GM19463 (cell line): Measurements from ENCODE around the gene SEMA3C.

Experiments
- ATAC-seq: cut with Tn5 transposase; IDR thresholded peaks from one replicate; pipeline ENCODE4 v1.9.1; 2021; ENCODE audit warnings: mild to moderate bottlenecking, moderate library complexity; ENCODE audit not compliant: unreplicated experiment

Gene SEMA3C

DNA sequence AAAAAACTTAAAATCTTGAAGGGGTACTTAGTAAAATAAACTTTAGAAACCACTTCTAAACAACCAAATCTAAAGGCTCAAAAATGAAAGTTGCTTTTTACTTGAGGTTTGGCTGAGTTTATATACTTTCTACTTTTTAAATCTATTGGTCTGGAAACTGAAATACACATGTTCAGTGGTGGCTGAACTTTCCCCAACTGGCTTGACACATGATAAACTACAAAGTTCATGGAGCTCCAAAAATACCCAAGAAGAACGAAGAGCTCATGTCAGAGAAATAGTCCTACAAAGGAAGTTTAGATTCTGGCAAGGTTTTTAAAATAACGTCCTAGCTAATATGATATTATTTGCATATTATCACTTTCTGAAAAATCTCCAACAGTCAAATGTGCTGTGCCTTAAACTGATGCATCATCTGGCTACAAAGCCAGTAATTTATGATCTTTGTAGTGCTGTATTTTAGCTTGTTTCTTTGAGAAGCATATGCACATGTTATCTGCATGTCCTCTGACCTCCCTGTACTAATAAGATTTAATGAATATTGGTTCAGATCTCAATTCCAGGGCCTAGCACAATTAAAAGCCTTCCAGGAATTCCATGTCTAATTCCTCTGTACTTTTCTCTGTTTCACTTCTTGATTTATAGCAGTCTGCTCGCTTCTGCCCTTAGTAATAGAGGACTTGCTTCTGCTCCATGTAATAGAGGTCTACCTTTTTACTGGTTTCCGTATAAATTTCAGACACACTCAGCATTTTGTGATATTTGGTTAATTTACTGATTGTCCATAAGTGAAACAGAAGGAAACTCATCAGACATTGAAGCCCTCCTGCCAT lies 28.2 kb downstream of the SEMA3C start:
- no peak for ATAC-seq

DNA sequence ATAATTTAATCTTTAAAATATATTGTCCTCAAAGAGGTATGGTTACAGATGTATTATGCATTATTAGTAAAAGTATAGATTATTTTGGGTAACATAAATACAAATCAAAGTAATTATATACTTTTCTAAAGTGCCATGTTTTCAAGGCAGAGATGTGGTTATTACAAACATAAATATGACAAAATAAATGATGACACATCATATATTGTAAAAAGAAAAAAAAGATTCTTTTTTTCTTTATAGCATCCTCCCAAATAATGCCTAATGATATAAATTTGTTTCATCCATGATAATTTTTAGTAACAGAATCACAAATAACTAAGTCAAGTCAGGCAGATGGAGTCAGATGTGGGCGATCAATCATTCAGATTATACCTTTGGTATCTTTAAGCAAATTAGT lies 29.3 kb downstream of the SEMA3C start:
- ATAC-seq, result no peak

DNA sequence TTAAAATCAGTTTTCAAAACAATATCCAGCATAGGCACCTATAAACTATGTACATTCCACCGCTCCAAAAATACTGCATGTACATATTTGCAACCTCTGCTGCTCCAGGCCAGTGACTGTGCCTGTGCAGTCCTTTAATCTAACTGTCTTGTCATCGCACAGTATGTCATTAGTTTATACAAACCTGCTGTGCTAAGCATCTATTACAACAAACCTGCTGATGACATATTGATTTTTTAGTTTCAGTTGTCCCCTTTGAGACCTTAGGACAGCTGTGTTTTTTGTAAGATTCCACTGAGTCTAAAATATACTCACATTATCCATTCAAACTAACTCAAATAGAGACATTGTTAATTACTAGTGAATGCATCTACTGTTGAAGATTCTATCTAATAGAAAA lies 33.1 kb downstream of the SEMA3C start:
- no peak for ATAC-seq

DNA sequence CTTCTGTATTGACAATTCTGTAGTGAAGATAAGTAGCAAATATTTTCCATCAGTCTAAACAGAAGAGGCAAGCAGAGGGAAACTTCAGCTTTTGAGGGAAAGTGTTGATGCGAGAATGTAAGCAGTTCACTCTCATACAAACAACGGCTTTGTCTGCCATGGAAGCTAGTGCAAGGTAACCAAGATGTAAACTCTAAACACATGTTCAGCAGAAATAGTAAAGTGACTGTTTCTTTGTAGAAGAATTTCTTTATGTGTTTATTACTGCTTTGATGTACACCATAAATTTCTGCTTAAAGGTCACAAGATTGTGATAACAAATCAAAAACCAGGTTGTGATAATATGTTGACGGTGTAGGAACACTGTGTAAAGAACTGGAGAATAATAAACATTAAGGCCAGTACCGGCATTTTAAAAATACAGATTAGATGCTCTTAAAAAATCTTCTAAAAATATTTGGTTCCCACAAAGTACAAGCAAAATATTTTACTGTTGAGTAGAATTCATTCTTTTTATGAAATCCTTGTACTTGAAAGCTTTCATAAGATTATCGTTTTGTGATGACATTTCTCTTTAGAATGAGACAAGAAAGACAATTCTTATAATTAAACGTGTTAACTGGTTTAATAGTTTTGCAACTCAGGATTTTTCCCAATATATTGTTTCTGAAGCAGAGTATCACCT lies 34.2 kb downstream of the SEMA3C start:
- no peak for ATAC-seq

DNA sequence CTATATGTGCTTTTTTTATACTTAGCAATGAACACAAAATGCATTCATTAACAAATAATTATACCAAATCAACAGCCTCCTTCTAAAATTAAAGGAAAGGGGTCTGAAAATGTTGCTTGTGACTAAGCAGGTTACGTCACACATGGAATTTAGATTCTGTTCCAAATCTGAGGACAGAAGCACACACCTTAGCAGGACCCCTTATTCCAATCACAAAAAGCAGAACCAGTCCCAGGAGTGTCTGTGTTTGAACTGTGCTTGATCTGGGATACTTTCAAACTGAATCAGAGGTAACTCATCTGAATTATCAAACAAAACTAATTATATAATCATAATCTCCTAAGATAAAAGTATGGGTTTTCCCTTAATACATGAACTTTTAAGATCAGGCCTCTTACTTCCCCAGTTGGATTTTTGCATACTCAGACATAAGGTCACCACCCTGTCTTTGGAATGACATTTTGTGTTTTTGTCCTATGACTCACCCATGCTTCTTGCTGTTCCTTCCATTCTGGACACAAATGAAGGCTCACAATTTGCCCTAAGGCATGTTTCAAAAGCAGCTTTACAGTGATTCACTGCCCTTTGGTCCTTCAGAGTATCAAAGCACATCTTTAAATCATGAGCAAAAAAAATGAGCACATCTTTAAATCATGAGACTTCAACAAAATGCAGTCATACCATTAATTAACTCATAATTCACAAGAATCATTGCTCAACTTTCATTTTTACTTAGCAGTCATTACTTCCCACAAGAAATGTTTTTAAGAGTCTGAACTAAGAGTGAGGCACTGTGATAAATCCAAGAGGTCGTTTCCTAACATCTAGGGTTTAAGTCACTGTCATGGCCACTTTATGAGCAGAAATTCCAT lies 35.5 kb downstream of the SEMA3C start:
- ATAC-seq, result no peak

DNA sequence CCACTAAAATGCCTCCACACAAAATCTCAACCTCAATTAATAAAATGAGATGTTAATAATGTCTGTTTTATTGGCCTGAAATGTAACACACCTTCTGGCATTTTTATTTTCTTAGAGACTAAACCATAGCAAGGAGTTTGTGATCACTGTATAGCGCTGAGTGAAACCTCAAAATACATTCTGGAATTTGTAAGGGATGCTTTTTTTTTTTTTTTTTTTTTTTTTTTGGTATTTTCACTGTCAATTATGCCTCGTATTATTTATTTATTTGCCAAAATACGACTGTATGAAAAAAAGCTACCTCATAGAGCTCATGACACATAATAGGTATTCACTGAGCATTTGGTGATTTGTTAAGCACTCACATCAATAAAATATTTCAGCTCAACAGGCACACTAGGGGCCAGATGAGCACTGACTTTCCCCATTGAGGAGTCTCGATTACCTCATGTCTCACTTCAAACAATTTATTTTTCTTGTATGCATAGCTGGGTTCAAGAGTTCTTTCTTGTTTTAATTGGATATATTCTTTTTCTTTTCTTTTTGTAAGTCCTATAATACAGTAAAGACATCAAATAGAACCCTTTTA lies 36.5 kb downstream of the SEMA3C start:
- no peak for ATAC-seq

DNA sequence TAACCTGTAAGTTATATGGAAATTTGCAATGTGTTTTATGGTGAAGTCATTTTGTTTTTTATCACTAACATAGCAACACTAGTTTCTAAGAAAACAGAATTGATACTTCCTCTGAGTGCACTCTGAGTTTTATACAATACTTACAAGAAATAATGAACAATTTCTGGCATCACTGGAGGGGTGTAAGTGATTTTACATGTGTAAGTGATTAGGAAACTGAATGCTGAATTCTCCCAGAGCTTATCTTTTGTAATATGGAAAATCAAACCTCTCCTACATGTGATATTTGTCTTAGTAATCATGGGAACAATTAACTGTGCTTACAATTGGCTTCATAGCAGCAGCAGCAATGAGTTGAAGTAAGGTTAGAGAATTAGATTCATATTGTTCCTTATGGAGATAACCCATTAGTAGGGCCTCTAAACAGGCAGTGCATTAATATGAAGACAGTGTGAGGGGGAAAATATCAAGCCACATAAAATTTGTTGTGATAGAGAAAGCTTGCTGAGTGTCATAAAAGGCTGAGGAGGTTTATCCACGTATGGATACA lies 37.4 kb downstream of the SEMA3C start:
- ATAC-seq, result no peak

DNA sequence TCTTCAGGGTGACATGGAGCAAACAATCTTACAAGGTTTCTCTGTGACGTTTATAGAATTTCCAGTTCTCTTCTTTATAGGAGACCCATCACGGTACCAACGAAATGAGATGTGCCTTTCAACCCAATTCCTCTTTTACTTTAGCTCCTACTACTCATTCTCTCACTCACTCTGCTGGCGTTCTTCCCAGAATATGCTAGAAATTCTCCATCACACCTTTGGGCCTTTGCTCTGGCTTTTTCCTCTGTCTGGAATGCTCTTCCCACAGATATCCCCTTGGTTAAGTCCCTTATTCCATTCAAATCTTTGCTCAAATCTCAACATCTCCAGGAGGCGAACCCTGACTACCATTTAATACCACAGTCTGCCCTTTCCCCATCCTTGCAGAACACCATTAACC lies 39.0 kb downstream of the SEMA3C start:
- ATAC-seq, result no peak

DNA sequence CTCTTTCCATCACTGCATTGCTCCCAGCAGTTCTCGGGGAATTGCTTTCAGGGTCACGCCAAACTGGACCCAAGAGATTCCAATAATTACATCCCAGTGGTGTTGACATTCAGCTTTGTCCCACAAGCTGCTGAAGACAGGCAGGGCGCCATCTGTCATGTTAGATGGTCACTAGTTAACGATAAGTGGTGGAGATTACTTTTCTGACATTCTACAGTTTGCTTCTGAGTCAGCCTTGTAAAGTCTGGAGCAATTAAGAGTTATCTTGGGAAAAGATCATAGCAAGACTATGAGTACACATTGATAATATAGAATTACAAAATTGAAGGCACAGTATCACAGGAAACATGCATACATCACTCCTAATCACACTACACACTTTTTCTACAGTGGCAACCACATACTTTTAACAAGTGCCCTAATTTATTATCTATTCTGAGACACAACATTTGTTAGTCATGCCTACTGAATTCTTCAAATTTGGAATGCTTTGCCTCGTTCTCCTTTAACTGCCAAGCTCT lies 41.9 kb downstream of the SEMA3C start:
- ATAC-seq, result no peak

DNA sequence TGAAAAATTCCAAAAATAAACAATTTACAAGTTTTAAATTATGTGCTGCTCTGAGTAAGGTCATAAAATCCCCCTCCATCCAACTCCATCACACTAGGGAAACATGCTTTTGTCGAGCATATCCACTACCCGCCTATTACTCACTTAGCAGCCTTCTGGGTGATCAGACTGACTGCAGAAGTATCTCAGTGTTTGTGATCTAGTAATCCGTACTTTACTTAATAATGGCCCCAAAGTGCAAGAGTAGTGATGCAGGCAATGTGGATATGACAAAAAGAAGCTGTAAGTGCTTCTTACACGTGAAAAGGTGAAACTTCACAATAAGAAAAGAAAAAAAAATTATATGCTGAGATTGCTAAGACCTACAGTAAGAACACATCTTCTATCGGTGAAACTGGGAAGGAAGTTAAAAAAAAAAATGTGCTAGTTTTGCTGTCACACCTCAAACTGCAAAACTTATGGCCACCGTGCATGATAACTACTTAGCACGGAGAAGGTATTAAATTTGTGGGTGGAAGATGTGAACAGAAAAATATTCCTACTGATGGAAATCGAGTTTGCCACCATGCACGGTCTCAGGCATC lies 43.2 kb downstream of the SEMA3C start:
- ATAC-seq, result no peak

DNA sequence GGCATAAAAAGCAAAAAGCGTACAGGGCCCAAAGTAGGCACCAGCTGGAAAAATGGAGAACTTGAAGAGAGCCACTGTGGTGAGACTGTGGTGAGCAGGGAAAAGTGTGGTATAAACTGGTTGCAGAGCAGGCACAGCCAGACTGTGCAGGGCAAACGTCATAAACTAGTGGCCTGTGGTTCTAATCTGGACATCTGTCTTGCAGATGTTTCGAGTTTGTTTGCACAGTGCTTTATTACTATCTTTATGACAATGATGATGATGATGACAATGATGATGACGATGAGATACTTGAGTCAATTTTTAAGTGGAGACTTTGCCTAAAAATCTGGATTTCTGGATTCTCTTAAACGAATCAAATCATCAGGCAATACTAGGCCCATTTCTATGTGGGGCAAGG lies 45.7 kb downstream of the SEMA3C start:
- ATAC-seq, result no peak

DNA sequence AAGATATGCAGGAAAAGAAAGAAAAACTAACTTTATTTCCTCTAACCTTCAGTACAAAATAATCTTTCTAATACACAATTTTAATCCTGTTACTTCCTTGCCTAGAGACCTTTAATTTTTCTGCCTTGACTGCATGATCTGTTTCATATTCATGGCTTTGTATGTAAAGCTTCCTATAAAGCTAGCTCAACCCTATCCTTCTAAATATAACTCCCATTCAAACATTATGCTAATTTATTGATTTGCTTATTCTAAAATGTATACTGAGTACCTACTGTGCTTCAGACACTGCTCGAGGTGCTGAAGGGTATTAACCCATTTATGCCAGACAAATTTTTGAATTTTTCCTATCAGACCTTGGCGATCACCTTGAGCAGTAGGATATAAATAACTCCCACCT lies 47.6 kb downstream of the SEMA3C start:
- ATAC-seq, result no peak

DNA sequence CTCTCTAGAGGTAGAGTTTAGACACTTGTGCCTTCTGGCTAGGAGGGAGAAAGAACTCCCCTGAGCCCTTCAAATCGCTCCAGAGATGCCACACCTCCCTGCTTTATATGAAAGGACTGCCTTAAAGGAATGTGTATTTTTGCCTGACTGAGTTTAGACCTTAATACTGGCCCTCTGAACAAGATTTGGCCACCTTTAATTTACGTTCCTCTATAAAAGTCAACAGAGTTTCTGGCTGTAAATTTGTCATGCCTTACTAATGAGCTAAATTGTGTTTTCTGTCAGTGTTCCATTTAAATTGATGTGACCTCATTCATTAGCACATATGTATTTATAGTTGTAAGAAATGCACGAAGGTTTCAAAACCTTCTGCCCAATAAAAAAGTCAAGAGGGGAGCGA lies 48.0 kb downstream of the SEMA3C start:
- no peak for ATAC-seq

DNA sequence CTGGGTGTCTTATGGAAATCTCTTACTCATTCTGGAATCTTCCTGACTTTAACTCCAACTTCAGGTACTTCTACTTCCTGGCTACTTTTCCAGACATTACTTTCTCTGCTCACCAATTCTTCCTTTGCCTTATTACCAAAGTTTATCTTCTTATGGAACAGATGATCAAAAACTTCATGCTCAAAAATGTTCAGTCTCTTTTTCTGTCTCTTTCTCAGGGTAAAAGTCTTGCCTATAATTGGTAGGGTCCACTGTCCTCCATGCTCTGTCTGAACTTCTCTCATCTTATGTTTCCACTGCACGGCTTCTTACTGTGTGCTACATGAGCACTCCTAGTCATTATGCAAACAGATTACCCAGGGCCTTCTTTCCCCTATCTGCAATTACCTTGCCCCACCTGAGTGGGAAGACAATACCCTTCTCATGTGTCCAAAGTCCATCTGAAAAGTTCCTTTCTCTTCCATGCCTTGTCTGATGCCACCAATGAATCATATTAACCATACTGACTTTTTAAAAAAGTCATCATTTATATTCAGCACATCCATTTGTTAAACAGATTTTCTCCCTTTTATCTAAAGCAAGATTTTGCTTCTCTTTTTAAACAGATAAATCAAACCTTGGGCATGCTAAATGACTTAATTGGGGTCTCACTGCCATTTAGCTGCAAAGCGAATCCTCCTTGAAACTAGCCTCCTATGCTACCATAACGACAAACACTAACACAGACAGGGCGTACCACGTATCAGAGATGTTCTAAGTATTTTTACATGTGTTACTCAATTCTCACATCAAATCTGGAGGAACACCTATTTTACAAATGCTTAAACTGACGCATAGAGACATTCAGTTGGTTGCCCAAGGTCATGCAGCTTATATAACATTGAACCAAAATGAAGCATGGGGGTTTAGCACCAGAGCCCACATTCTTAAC lies 48.8 kb downstream of the SEMA3C start:
- ATAC-seq, result no peak

DNA sequence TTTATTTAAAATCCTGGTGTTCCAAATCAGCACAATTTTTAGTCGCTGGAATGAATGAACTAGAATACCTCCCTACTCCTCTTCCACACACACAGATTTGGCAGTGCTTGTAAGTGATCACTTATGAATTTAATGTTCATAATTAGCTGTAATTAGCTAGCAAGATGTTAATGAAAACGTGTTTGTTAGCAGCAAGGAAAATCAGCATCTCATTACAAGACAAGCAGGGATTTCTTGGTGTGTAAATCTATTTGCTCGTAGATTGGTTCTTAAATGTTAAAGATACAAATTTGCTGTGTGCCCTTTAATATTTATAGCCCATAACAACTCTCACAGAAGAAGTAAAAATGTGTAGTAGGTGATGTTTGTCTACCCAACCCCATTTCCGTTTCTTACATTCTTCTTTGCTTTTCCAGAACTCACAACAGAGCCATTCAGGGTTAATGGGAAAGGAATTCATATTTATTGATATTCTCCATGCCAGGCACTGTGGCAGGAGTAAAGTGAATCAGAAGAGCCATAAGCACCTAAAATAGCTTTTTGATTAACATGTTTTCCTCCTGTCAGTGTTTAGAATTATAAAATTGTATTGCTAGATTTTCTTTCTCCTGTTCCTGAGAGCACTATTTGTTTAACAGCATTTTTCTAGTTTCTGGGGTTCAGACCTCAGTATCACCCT lies 49.6 kb downstream of the SEMA3C start:
- no peak for ATAC-seq

DNA sequence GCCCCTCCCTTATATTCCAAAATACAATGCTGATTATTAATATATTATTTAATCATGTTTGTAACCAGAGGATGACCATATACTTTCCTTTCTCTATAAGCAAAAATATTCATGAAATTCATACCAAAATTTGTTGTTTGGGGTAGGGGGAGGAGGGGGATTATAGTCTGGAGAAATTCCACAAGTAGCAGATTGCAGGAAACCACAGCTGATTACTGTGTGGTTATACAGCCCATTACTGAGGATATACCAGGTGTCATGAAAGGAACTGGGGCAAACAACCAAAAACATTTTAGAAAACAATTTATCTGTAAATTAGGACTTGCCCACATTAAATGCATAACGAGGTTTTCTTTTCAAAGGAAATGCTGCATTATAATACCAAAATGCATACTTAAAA lies 50.3 kb downstream of the SEMA3C start:
- no peak for ATAC-seq

DNA sequence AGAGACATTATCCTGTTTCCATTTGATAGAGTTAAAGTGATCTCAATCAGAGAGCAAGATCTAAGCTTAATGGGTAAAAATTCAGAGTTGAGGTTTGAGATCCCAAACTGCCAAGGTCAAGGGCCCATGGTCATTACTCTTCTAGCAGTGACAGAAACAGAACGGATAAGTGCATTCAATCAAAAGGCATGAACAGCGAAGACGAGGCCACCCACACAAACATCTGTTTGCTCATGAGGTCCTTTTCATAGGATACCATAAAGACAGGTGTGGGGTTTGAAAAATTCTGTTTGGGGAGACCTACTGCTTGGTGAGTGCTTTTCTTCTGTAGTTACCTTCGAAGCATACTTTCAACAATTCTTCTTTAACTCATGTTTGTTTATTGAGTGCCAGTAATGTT lies 58.3 kb downstream of the SEMA3C start:
- no peak for ATAC-seq

DNA sequence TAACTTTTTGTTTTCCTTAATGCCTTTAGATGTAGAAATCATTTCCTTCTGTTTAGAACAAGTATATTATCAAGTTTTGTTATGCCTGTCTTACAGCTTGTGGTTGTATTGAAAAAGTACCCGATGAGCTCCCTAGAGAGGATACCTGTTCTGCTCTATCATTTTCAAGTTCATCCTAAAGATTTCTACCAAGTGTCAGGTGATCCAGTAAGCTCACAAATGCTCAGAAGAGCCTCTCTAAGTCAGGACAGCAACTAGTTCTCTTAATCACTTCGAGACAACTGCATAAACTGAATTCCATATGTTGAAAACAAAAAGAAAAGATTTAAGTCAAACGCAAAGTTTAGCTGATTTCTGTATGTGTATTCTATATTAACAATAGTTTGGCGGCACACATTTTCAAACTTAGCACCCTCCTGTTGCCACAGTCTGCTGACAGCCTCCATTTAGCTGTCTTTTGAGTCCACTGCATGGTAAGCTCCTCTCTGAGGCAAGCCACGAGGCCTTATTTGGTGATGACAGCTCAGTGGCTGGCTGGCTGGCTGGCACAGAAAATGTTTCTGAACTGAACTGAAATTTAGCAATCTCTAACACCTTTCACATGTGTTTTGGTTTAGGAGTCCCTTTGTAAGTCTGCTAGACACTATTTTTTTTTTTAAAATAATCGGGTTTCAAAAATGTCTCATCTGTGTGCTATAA lies 59.4 kb downstream of the SEMA3C start:
- ATAC-seq, result no peak
